GM21423 (cell line): Measurements from ENCODE around the gene CD74.

Source experiments
- ATAC-seq: cut with Tn5 transposase; IDR thresholded peaks from one replicate; pipeline ENCODE4 v1.9.1; 2021; ENCODE audit warnings: mild to moderate bottlenecking, moderate library complexity; ENCODE audit not compliant: unreplicated experiment

Gene CD74

DNA sequence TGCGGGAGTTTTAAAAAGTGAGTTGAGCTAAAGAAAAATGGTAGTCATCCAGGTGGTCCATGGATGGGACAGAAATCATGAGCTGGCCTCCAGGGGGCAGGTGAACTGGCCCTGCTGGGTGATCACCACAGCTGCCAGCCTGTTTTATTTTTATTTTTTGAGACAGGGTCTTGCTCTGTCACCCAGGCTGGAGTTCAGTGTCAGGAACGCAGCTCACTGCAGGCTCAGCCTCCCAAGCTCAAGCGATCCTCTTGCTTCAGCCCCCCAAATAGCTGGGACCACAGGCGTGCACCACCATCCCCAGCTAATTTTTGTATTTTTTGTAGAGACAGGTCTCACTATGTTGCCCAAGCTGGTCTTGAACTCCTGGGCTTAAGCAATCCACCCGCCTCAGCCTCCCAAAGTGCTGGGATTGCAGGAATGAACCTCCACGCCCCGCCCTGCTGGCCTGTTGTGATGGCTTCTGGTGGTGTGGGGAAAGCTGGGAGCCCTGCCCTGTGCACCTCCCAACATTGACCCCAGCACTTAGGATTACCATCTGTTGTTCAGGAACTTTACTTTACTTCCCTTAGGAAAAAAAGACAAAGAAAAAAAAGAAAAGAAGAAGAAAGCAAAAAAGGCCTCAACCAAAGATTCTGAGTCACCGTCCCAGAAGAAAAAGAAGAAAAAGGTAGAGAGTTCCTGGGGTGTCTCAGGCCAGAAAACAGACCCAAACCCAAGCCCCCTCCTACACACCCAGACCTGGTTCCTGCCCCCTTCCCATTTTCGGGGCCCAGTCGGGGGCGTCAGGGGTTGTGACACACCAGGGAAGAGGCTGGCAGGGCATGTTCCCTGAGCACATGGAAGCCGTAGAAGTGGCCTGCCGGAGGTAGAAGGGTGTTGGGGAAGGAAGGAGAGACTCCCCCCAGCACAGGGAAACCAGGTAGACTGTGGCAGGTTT, 14.7 kb downstream of the CD74 start:
- no peak for ATAC-seq

DNA sequence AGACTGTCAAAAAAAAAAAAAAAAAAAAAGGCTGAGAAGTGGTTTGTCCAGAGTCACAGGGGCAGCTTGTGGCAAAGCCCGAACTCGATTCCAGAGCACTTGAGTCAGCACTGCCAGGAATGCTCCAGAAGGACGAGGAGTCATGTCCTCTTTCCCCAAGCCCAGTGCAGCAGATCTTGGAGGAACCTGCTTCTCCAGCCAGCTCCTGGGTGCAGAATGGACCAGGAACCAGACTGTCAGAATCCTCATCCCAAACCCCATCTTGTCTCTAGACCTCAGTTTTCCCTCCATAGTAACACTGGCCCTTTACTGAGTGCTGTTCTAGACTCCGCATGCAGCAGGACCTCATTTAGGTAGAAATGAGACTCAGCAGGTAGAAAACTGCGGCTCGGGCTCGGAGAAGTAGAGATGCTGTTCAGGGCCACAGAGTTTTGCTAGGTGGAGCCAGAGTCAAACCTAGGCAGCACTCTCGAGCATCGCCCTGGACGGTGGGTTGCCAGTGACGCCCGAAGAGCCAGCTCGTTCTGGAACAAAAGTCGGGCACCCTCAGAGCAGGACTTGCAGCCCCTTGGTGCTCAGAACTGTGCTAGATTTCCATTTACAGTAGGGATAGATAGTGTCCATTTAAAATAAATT, 15.4 kb downstream of the CD74 start:
- ATAC-seq, result no peak

DNA sequence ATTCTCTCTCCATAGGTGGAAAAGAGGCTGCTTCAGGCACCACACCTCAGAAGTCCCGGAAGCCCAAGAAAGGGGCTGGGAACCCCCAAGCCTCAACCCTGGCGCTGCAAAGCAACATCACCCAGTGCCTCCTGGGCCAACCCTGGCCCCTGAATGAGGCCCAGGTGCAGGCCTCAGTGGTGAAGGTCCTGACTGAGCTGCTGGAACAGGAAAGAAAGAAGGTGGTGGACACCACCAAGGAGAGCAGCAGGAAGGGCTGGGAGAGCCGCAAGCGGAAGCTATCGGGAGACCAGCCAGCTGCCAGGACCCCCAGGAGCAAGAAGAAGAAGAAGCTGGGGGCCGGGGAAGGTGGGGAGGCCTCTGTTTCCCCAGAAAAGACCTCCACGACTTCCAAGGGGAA, 16.4 kb downstream of the CD74 start:
- no peak for ATAC-seq

DNA sequence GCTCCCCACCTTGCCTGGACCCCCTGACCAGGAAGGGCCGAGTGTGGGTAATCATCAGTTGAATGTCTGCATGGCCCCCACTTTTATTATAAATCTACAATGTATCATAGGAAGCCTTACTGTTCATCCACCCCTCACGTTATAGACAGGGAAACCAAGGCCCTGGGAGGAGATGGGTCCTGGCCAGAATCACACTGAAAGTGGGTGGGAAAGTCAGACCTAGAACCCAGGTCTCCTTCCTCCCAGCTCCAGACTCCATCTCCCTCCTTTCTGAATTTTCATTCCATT, 17.1 kb downstream of the CD74 start:
- no peak for ATAC-seq

DNA sequence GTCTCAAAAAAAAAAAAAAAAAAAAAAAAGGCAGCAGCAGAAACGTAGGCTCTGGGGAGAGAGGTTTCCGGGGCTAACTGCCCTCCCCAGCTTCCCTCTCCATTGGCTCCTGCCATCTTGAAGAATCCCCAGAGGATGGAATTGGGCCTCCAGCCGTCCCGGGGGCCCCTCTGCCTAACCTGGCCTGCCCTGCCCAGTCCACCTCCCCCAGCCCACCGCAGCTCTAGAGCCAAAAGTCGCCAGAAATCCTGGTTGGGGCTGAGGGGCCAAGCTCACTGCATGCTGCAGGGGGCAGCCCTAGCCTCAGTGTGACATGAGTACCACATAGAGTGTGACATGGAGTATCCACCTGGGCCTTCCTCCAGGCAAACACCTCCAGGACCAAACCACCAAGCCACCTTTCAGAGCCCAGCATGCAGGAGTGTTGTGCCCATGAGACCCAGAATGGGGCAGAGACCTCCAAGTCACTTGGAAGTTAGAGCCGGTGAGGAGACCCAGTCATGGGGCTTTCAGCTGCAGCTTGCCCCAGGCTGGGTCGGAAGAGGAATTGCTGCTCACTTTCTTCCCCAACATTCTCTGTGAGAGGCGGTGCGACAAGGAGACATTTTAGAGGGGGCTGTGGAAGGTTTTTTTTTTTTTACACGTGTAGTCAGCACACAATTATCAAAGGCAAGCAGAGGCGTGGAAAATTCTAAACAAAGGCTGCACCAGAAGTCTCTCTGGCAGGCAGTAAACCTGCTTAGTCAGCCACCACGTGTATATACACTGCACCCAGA, 17.6 kb downstream of the CD74 start:
- ATAC-seq, result no peak

DNA sequence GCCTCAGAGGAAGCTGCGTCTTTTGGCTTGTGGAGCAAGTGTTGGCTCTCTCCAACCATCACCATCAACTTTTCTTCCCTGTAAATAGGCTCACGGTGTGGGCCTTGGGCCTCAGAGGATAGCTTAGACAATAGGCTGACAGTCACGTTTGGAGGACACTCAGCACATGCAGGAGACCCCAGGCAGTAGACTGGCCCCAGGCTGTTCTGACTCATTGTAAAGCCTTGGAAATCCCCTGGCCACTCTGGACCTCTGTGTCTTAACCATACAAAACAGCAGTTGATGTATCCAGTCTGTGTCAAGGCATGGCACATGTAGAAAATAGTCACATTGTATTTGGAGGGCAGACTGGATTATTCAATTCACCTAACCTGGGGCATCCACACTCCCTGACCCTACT, 18.6 kb downstream of the CD74 start:
- ATAC-seq, result no peak

DNA sequence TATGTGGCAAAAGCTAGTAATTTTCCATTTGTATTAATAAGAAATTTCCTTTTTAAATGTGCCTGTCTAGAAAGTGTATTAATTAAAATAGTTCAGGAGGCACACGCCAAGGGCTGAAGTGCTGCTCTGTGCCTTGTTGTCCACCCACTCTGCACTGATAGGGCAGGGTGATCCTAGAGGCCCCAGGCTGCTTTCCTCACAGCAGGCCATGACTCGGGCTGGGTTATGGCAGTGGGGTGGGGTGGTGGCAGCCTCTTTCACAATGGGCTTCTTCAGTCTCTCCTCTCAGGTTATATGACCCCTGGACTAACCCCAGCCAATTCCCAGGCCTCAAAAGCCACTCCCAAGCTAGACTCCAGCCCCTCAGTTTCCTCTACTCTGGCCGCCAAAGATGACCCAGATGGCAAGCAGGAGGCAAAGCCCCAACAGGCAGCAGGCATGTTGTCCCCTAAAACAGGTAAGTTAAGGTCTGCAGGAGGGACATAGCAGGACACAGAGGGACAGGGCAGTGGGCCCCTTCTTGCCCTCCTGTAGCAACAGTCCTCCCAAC, 19.5 kb downstream of the CD74 start:
- ATAC-seq, result no peak

DNA sequence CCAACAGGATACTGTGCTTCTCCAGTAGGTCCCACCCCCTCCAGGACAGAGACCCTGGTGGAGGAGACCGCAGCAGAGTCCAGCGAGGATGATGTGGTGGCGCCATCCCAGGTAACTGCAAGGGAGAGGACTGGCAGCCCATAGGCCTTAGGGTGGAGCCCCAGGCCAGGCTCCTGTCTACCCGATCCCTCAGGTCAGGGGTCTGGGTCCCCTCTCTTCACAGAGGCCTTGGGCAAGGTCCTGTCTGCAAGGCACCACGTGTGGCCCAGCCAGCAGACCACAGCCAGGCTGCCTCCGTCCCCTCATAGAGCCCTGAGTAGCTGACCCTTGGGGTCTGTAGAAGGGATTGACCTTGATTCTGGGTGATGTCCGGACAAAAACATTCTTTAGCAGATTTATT, 20.0 kb downstream of the CD74 start:
- ATAC-seq, result no peak

DNA sequence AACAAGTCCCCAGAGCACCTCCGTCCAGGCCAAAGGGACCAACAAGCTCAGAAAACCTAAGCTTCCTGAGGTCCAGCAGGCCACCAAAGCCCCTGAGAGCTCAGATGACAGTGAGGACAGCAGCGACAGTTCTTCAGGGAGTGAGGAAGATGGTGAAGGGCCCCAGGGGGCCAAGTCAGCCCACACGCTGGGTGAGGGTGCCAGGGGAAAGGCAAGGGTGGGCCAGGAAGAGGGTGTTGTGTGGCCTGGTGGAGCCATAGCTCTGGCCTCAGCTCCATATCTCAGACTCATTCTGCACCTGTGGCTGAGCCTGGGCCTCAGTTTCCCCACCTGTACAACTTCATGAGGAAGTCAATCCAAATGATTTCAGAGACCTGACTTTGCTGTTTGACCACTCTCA, 20.7 kb downstream of the CD74 start:
- ATAC-seq, result no peak

DNA sequence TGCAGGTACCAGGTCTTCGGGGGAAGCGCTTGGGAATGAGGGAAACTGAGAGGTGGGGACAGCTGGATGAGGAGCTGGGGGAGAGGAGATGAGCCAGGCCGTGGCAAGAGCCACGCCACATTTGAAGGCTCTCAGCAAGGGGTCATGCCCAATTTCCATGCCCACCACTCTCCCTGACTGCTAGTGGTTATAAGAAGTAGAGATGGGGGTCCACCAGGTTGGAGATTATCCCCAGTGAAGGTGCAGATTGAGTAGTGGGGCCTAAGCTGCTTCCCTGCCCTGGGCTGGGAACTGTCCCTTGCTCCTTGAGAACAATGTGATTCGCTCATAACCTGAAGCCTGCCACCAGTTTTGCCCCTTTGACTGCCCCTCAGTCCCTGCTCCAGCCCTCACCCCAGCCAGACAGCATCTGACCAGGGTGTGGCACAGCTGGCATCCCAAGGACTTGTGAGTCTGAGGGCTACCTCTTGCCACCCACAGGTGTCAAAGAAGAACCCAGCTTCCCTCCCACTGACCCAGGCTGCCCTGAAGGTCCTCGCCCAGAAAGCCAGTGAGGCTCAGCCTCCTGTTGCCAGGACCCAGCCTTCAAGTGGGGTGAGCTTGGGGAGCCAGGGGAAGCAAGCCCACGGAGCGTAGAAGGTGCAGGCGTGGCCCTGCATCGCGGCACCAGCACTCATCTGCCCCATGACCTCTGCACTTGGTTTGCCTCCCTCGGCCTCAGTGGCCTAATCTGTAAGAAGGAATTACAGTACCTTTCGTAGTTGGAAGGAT, 21.5 kb downstream of the CD74 start:
- no peak for ATAC-seq

DNA sequence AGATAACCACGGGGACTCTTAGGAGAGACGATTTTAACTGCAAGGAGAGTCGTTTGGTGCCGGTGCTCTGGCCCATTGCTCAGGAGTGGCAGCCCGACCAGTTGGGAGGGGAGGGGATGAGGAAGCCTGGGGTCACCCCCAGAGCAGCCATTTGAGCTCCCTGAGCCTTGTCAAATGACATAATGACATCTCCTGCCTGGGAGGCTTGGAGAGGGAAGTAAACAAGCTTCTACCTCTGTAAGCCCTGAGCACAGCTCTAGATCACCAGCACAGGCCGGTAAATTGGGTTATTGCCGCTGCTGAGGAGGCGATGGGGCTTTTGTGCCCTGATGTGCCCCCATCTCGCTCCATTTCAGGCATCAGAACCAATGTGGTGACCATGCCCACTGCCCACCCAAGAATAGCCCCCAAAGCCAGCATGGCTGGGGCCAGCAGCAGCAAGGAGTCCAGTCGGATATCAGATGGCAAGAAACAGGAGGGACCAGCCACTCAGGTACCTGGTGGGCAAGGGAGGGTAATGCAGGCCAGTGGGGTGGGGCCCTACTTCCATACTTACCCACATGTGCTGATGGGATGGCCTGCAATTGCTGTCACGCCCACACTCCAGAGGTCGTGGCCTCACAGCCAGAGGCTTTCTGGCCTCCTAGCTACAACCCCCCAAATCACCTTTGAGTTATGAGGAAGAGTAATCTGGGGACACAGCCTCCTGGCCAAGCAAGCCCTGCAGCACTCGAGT, 23.0 kb downstream of the CD74 start:
- no peak for ATAC-seq

DNA sequence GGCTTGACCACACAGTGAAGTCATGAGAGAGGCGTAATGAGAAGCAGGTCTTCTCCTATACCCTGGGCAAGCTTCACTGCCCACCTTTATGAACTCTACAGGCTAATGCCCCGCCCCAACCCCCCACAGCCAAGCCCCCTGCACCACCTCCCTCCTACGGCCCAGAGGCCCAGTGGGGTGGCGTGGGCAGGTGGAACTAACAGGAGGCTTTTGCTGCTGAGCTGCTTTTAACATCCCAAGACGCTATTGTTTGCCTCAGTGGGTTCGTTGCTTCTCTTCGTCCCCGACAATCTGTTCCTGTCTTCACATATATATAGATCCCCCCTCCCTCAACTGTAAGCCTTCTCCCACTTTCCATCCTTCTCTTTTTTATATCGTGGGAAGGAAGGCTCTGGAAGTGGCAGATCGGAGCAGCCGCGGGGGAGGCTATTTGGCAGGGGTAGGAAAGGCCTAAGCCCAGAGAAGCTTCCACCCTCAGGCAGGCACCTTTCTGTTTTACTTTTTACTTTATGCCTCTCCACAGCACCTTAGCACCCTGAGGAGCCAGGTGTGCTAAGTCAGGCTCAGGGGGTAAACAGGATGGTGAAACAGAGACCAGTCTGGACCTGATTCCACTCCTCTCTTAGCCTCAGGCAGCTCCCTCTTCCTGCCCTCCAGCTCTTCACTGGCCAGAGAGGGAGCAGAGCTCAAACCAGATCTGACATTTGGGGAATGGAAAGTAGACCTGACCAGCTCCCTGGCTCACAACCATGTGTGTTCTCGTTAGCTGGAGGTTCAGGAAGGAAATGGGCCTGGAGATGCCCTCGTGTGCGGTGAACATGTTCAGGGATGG, 26.5 kb downstream of the CD74 start:
- no peak for ATAC-seq

DNA sequence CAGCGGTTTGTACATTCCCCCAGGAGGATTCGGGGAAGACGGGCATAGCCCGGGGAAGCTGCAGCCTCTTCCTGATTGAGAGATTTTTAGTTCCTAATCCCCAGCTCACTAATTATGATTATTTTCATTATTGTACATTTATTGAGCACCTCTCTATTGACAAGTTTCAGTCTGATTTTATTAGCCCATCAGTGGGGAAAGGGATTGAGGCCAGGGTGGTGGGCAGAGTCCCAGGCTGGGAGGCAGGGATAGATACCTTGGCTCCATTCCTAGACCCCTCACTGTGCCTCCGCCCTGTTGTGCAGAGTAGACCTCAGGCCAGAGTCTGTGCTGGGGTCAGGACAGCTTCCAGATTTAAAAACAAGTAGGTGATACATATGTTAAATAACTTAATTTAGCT, 28.0 kb downstream of the CD74 start:
- ATAC-seq, result no peak

DNA sequence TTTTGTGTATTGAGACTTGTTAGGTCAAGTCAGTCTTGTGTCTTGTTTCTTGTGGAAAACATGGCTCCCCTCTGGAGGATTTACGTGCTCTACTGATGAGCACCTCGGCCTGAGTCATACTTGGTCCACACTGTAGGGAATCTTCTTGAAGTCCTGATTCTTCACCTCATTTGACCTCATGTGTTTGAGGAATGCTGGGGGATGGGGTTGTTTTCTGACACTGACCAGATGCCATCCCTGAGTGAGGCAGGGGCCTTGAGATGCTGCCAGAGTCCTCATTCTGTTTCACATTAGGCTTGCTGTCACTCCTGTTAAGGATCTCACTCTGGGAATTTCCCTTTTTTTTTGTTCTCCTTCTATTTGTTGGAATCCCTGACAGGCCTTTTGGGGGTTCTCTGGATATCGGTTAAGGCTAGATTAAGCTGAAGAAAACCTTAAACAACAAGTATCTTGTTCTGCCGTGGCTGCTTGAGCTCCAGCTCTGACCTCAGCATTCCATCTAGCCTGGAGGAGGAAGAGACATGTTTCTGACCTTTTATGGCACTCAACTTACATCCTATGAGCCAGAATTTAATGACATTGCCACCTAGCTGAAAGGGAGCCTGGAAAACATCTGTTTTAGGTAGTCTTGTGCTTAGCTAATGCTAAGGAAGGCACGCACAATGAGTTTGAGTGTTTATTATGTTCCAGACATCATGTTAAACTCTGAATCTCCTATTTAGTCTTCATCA, 34.6 kb downstream of the CD74 start:
- no peak for ATAC-seq

DNA sequence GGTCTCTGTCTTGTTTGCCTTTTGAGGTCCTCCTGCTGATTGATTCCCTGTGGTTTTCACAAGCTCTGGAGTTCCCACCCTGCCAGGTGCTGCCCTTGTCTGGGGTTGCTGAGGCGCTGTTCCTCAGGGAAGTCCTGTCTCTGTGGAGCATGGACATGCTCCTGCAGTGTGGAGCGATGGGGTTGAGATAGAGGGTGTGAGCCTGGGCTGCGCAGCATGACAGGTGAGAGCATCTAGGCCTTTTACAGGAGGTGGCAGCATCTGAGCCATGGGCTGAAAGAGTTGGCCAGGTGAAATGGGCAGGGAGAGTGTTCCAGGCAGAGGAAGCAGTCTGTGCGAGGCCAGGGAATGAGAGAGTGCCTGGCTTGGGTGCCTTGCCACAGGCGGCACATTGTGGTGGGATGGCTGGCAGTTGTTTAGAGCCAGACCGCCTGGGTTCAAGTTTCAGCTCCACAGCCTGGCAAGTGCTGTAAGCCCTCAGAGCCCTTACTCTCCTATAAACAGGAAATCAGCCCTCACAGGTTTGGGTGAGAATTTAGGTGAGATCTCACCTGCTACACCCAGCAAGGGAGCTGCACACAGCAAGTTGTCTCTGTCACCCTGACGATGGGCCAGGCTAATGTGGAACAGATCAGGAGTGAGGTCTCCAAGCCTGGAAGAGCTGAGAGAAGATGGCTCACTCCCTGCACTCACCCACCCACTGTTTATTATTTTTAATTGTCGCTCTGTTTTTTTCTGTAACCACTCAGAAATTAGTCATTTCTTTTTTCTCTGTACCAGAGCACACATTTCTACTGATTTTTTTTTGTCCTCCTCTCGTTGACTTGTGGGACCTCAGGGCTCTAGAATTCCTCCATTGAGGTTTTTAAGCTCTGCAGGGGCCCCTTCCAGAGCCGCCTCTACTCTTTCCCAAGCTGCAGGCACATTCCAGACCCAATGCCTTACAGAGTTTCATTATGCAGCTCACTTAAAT, 35.6 kb downstream of the CD74 start:
- ATAC-seq, result no peak

DNA sequence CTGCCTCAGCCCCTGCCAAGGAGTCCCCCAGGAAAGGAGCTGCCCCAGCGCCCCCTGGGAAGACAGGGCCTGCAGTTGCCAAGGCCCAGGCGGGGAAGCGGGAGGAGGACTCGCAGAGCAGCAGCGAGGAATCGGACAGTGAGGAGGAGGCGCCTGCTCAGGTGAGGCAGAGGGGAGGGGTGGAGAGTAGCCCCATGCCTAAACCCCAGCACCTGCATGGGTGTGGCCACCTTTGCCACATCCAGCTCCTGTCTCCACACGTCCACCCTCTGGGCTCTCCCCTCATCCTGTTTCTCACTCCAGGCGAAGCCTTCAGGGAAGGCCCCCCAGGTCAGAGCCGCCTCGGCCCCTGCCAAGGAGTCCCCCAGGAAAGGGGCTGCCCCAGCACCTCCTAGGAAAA, 38.1 kb downstream of the CD74 start:
- no peak for ATAC-seq

DNA sequence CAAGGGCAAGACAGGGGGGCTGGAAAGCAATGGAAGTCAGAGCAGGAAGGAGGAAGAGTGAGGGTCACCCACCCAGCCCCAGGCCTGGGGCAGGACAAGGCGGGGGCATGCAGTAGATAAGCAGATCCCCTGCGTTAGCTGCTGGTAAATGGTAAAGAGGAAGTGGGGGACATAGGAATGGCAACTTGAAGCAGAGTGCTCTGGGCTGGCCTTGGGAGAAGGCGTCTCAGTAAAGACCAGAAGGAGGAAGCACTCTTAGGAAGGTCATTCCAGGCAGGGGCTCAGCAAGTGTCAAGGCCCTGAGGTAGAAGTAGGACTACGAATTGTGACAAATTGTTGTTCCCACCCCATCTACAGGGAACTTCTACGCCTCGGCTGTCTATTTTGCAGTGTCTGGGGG, 40.1 kb downstream of the CD74 start:
- ATAC-seq, result no peak

DNA sequence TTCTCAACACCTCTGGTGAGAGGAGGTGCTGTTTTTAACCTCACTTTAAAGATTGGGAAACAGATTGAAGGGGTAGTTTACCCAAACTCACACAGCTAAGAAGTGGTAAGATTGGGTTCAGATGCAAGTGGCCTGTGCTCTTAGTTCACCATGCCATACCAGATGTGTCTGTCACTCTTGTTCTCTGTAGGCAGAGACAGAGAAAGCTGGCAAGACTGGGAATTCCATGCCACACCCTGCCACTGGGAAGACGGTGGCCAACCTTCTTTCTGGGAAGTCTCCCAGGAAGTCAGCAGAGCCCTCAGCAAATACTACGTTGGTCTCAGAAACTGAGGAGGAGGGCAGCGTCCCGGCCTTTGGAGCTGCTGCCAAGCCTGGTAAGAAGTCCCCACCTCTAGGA, 44.2 kb downstream of the CD74 start:
- no peak for ATAC-seq
